Left renal cortex interstitium (tissue), 4 donors: ENCODE measurements around the gene C1orf21. TPM values are rescaled to one million over a fixed set of nuclear protein-coding genes. Genes with fewer than 3 reads are reported as not detected.

ENCODE experiments used
- DNase-seq, 4 donors: peaks; one replicate each; pipeline ENCODE4 v3.0.0-alpha.2; 2013; ENCODE audit warnings: low read depth in 4 of 4, low spot score in 2 of 4, missing footprints in 1 of 4
- polyA plus RNA-seq, 4 donors: library from polyadenylated mRNA; unstranded; fragments of 120-200 nt; gene quantifications; one replicate each; pipeline ENCODE4 v1.2.1, GENCODE V29; 2013; ENCODE audit not compliant: insufficient read length in 4 of 4

C1orf21 gene
- polyA plus RNA-seq, 4 donors = 30.5 to 39.6 (median 34.7) TPM

DNA sequence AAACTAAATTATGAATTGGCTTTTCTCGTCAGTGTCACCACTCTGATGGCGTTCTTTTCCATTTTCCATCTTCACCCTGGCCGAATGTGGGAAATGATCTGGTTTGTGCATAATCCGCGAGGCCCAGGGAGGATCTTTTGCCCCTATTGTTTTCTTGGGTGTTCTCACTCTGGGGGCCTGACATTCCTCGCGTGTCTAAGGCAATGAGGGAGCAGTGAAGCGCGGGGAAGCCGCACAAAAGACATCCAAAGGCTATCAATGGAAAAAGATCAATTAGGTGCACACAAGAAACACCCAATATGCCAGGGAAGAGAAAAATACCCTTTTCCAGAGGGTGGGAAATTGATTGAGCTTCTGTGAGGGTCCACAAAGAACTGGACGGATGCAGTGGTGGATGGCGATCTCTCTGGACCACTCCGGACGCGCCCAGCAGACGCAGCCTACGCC, 941 bp upstream of the C1orf21 start:
- no peak for DNase-seq

DNA sequence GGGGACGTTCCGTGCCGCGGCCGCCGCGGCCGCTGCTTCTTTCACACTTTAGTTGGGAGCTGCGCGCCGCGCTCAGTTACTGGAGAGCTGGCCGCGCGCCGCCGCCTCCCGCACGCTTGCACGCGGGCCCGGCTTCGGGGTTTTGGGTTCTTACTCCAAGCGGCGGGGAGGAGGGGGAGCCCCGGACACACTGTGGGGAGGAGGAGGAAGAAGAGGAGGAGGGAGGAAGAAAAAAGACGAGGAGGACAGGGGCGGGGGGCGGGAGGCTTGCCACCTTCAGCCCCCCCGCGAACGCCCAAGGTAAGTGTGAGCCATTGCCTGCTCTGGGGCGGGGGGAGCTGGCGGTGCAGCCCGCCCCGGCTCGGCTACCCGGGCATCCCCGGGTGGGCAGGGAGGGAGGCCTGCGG, 243 bp downstream of the C1orf21 start:
- DNase-seq = no peak

DNA sequence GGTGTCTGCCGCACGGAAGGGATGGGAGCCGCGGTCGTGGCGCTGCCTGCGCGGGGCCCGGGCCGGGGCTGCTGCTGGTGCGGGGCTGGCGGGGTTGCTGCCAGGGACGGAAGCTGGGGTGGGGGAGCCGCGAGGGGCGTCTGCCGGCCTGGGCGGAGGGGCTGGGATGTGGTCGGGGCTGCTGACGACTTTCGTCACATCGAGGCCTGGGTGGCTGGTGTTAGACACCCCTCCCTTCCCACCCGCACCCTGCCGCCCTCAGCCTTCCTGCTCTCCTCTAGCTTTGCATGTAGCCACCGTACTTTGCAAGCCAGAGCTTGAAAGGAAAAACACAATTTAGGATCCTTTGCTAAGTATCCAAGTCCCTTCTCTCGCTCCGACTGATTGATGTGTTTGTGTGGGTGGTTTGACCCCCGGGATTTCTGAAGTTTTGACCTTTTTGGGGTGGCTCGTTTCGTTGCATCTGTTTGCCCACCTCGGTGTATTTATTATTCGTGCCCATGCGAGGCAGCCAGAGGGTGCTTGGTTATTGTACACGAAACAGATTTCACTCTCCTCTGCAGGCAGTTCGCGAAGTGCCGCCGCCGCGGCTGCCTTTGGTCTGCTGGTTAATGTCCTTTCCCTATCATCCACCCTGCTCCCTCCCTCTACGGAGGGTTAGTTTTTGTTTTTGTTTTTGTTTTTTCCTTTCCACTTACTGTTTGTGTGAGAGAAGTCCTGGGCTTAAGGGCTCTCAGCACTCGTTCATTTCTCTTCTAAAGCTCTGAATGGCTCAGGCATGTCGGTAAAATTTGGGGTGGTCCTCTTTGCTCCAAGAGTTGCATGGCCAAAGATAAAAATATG, 868 bp downstream of the C1orf21 start:
- DNase-seq = peak in 1 of 4 donors; percentile 70

- no peak for DNase-seq
These were observed 1.6 kb downstream of the C1orf21 start for GRCh38 chr1:184388319-184388889.

- no peak for DNase-seq
These were observed 2.1 kb downstream of the C1orf21 start for GRCh38 chr1:184388971-184389370.

GRCh38 chr1:184389446-184389845, 2.6 kb downstream of the C1orf21 start:
- DNase-seq = no peak

GRCh38 chr1:184390889-184391288, 4.1 kb downstream of the C1orf21 start:
- DNase-seq = no peak

GRCh38 chr1:184392067-184392466, 5.2 kb downstream of the C1orf21 start:
- no peak for DNase-seq

- no peak for DNase-seq
These were observed 6.1 kb downstream of the C1orf21 start for GRCh38 chr1:184392779-184393522.

DNA sequence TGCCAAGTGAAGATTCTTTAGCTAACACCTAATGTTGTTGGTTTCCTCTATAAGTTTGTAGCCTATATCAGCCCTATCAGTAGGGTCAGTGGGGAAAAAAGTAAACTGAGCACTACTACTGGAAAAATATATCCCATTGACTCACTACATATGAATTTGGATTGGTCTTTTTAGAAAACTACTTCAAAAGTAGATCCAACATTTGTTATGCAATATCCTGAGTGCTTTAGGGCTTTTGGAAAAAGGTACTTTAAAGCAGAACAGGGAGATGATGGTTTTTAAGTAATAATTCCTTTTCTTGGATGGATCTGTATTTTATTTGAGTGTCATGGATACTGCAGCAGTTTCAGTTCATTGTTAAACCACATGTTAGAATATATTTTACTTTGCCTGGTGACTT, 7.1 kb downstream of the C1orf21 start:
- DNase-seq = no peak

DNA sequence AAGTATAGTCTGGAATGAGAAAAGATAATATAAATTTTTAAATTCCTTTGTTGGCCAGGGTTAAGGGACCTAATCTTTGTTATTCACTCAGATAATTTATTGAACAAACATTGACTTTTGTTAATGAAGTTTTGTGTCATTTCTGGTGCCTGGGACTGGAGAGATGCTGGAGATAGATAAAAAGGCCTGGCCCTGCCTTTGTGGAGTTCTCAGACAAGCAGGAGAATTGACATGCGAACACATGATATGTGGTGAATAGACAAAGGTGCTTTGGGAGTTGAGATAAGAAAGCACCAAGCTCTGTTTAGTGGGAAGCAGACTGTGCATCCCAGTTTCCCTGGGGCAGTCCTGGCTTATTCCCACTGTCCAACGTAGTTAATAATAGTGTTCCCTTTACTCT, 8.5 kb downstream of the C1orf21 start:
- no peak for DNase-seq

GRCh38 chr1:184395937-184396480, 9.2 kb downstream of the C1orf21 start:
- DNase-seq = no peak

GRCh38 chr1:184399192-184399847, 12.5 kb downstream of the C1orf21 start:
- no peak for DNase-seq

DNA sequence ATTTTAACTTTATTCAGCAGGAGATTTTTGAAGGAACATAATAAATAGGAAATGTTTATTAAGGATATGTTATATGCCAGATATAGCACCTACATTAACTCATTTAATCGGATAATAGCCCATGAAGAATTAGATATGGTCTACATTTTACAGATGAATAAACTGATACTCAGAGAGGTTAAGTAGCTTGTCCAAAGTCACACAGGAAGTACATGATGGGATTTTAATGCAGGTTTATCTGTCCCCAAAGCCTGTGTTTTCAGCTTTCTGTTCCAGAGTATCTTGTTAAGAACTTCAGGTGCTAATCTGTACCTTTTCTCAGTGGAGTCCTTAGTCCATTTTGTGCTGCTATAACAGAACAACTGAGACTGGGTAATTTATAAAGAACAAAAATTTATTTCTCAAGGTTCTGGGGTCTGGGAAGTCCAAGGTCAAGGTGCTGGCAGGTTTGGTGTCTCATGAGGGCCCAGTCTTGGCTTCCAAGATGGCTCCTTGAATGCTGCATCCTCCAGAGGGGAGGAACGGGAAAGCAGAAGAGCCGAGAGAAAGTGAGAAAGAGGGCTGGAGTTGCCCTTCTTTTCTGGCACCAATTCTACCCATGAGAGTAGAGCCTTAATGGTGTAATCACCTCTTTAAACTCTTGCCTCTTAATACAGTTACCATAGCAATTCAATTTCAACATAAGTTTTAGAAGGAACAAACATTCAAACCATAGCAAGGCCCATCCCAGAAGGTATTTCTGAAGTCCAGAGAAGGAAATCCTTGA, 17.3 kb downstream of the C1orf21 start:
- no peak for DNase-seq

GRCh38 chr1:184404727-184405027, 17.8 kb downstream of the C1orf21 start:
- no peak for DNase-seq

DNA sequence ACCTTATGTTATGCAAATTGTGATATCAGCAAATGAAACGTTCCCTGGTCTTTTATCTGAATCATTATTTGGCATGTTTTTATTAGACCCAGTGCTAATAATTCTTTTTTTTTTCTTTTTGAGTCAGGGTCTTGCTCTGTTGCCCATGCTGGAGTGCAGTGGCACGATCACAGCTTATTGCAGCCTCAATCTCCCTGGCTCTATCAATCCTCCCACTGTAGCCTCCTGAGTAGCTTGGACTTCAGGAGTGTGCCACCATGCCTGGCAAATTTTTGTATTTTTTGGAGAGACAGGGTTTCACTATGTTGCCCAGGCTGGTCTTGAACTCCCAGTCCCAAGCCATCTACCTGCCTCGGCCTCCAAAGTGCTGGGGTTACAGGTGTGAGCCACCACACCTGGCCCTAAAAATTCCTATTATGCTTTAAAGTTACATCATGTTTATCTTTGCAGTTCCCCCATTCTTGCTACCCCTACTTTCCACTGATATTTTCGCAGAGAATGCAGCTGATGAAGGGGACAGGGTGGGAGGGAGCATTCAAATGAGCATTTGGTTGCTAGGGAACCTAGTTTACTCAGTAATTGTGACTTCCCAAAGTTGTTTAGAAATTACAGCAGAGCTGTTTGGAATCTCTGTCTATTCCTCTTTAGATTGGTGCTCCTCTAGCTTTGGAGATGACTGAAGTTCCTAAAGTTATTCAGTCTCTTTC, 18.4 kb downstream of the C1orf21 start:
- no peak for DNase-seq

DNA sequence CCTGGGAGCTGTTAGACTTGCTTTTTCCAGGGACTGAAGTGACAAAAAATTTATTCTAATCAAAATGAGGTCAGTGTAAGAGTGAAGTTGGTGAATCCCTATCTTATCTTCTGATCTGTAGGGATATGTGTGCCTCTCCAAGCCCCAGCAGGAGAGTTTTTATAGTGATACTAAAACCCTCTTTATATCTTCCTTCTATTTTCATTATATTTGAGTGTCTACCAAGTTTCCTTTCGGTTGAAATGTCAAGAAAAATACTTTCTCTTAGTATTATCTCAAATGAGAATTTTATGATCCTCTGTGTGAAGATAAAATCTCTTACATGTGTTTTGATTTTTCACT, 18.9 kb downstream of the C1orf21 start:
- DNase-seq = no peak

- no peak for DNase-seq
These were observed 19.6 kb downstream of the C1orf21 start for GRCh38 chr1:184406479-184406878.

DNA sequence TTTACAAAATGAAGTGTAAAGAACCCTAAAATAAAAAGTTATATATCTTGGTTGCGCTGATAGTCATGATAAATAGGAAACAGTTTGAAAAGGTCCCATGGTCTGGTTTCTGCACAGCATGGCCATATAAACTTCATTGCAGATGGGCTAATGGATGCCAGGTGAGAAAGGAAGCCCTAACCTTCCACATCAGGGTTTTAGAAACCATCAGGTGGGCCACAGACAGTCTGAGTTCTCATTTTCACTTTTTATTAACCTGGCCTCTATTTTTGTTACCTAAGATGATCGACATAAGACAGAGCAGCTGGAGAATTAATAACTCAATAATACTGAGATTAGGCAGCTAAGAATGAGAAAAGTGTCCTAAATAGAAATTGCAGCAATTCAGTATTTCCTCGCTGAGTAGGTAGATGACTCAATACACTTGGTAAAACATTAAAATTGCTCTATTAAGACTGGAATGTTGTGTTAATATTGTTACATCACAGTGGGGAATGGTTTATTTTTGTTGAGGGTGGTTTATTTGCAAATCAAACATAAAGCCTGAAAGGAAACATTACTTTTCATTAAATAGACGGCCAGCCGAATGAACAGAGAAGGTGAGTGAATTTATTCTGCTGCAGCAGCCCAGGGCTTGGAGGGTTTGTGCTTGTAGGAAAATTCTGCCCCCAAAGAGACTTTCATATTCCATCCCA, 21.1 kb downstream of the C1orf21 start:
- DNase-seq = no peak
